Activated B cell treated with CpG ODN at 0.5 μM for 24 hours (primary cell): ENCODE measurements around the gene SPRYD3. TPM values are rescaled to one million over a fixed set of nuclear protein-coding genes. Genes with fewer than 3 reads are reported as not detected.
"Not testable (repeated sequence)": the region's sequence is repeated elsewhere in the genome, so short reads cannot be mapped to it uniquely, and the experiment has no call there.

Experiments
- ATAC-seq: fragments of 200-7000 bp; cut with Tn5 transposase; one replicate; pipeline ENCODE4 v1.10.0; 2021; ENCODE audit warnings: low read depth, mild to moderate bottlenecking, moderate library complexity
- CTCF ChIA-PET: fragments of 350-600 bp; sonication (Branson Sonifier 250); formaldehyde crosslinking; loops from one replicate; lab custom pipeline; 2021; ENCODE audit warnings: antibody characterized with exemption; lab: Charles Lee
- POLR2A ChIA-PET: fragments of 350-600 bp; sonication (Branson Sonifier 250); formaldehyde crosslinking; loops from one replicate; lab custom pipeline; 2021; ENCODE audit warnings: antibody characterized with exemption; lab: Charles Lee
- DNase-seq: peaks from one replicate; pipeline ENCODE4 v3.0.0; 2022
- H3K27ac Mint-ChIP-seq: one replicate; pipeline ENCODE4 v1.8.0; 2020; ENCODE audit warnings: mixed read lengths
- H3K27me3 Mint-ChIP-seq: one replicate; pipeline ENCODE4 v1.8.0; 2021; ENCODE audit warnings: mixed read lengths
- H3K36me3 Mint-ChIP-seq: one replicate; pipeline ENCODE4 v1.8.0; 2021; ENCODE audit warnings: low read depth, mixed read lengths
- H3K4me1 Mint-ChIP-seq: one replicate; pipeline ENCODE4 v1.8.0; 2021; ENCODE audit warnings: mixed read lengths
- H3K4me3 Mint-ChIP-seq: one replicate; pipeline ENCODE4 v1.8.0; 2020; ENCODE audit warnings: mild to moderate bottlenecking, mixed read lengths
- H3K9me3 Mint-ChIP-seq: one replicate; pipeline ENCODE4 v1.8.0; 2020; ENCODE audit warnings: mixed read lengths
- intact Hi-C: fragments of 100-400 bp; cut with micrococcal nuclease; formaldehyde crosslinking; loops from one replicate; pipeline ENCODE4 v1.15.1; 2024
- total RNA-seq: library from RNA; stranded (reverse); gene quantifications from 2 replicates; pipeline ENCODE4 v1.2.3, GENCODE V29; 2022
- TF ChIP-seq, protein P1 (sequence below): fragments of 200-600 bp; IDR thresholded peaks from one replicate; pipeline ENCODE4 v1.8.0; 2022; ENCODE audit warnings: antibody characterized with exemption, mild to moderate bottlenecking

Gene SPRYD3
- total RNA-seq, 1 donor from 2014 or later: 33.9 TPM

- TF ChIP-seq, protein P1, sequence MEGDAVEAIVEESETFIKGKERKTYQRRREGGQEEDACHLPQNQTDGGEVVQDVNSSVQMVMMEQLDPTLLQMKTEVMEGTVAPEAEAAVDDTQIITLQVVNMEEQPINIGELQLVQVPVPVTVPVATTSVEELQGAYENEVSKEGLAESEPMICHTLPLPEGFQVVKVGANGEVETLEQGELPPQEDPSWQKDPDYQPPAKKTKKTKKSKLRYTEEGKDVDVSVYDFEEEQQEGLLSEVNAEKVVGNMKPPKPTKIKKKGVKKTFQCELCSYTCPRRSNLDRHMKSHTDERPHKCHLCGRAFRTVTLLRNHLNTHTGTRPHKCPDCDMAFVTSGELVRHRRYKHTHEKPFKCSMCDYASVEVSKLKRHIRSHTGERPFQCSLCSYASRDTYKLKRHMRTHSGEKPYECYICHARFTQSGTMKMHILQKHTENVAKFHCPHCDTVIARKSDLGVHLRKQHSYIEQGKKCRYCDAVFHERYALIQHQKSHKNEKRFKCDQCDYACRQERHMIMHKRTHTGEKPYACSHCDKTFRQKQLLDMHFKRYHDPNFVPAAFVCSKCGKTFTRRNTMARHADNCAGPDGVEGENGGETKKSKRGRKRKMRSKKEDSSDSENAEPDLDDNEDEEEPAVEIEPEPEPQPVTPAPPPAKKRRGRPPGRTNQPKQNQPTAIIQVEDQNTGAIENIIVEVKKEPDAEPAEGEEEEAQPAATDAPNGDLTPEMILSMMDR: no peak
- no peak overlapping the region for H3K4me3 Mint-ChIP-seq
- no peak overlapping the region for H3K27ac Mint-ChIP-seq
- ChIA-PET CTCF (no interaction called here), POLR2A (interaction anchor here (0.6 kb wide), 1 partner anchor 9 kb away, joined by 4 read pairs; no protein-coding TSS in a partner anchor)
- no peaks in the 10 kb centered on the region for H3K9me3 Mint-ChIP-seq
- no peaks in the 10 kb centered on the region for H3K27me3 Mint-ChIP-seq
- no peaks in the 10 kb centered on the region for H3K4me1 Mint-ChIP-seq
- ATAC-seq: no peak
- peaks cover 76% of the 10 kb centered on the region for H3K36me3 Mint-ChIP-seq
- DNase-seq: no peak
- intact Hi-C loops: no loop called here
Measured at GRCh38 chr12:53031616-53032015, 47.6 kb downstream of the SPRYD3 start.

DNA sequence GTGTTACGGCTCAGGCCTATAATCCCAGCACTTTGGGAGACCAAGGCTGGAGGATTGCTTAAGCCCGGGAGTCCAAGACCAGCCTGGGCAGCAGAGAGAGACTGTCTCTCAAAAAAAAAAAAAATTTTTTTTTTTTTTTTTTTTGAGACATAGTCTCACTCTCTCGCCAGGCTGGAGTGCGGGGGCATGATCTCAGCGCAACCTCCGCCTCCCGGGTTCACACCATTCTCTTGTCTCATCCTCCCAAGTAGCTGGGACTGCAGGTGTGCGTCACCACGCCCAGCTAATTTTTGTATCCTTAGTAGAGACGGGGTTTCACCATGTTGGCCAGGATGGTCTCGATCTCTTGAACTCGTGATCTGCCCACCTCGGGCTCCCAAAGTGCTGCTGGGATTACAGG, 52.2 kb downstream of the SPRYD3 start:
- DNase-seq, H3K27me3 Mint-ChIP-seq, intact Hi-C loops, H3K9me3 Mint-ChIP-seq, H3K4me1 Mint-ChIP-seq, ATAC-seq, H3K4me3 Mint-ChIP-seq, CTCF ChIA-PET, H3K27ac Mint-ChIP-seq: not testable (repeated sequence)
- POLR2A ChIA-PET: interaction anchor here (0.6 kb wide), 1 partner anchor 46 kb away, joined by 10 read pairs; no protein-coding TSS in a partner anchor
- peaks cover 82% of the 10 kb centered on the region for H3K36me3 Mint-ChIP-seq

- H3K27ac Mint-ChIP-seq: no peak overlapping the region
- H3K4me1 Mint-ChIP-seq: no peaks in the 10 kb centered on the region
- peaks cover 81% of the 10 kb centered on the region for H3K36me3 Mint-ChIP-seq
- intact Hi-C loops: no loop called here
- DNase-seq (no peak), ATAC-seq (no peak)
- ChIA-PET CTCF (no interaction called here), POLR2A (interaction anchor here (0.6 kb wide), 1 partner anchor 30 kb away, joined by 3 read pairs; no protein-coding TSS in a partner anchor)
- no peaks in the 10 kb centered on the region for H3K27me3 Mint-ChIP-seq
- no peaks in the 10 kb centered on the region for H3K9me3 Mint-ChIP-seq
- TF ChIP-seq, protein P1: no peak
- no peak overlapping the region for H3K4me3 Mint-ChIP-seq
Measured at GRCh38 chr12:53025250-53025649, 53.9 kb downstream of the SPRYD3 start.

- peaks cover 64% of the 10 kb centered on the region for H3K36me3 Mint-ChIP-seq
- ATAC-seq (no peak), DNase-seq (no peak)
- intact Hi-C loops: no loop called here
- TF ChIP-seq, protein P1: no peak
- ChIA-PET POLR2A (no interaction called here), CTCF (interaction anchor here (0.6 kb wide), 1 partner anchor 602 kb away, joined by 4 read pairs; no protein-coding TSS in a partner anchor)
- H3K27me3 Mint-ChIP-seq: no peaks in the 10 kb centered on the region
- H3K27ac Mint-ChIP-seq: no peak overlapping the region
- H3K9me3 Mint-ChIP-seq: no peaks in the 10 kb centered on the region
- H3K4me1 Mint-ChIP-seq: peaks cover 32% of the 10 kb centered on the region
- H3K4me3 Mint-ChIP-seq: no peak overlapping the region
Measured at GRCh38 chr12:53014709-53015108, 64.5 kb downstream of the SPRYD3 start.

Other genes starting within 250 kb of the SPRYD3 start
- gene KRT79, start 245.1 kb downstream of the SPRYD3 start, total RNA-seq: not detected in 2 replicates
- gene KRT78, start 230.4 kb downstream of the SPRYD3 start, total RNA-seq: not detected in 2 replicates
- 0.33 and 0.34 TPM in 2 replicates for gene KRT8, start 174.3 kb downstream of the SPRYD3 start, total RNA-seq
- gene KRT18, start 130.3 kb downstream of the SPRYD3 start, total RNA-seq: 3.9 and 4.7 TPM in 2 replicates
- 726 and 733 TPM in 2 replicates for gene EIF4B, start 72.9 kb downstream of the SPRYD3 start, total RNA-seq
- gene TNS2, start 29.3 kb downstream of the SPRYD3 start, total RNA-seq: 0.29 and 1.5 TPM in 2 replicates
- not detected in 2 replicates for gene IGFBP6, start 18.3 kb upstream of the SPRYD3 start, total RNA-seq
- not detected in 2 replicates for gene SOAT2, start 24.1 kb upstream of the SPRYD3 start, total RNA-seq
- 64.4 and 67.2 TPM in 2 replicates for gene ZNF740, start 101.3 kb upstream of the SPRYD3 start, total RNA-seq
- gene CSAD, start 101.5 kb upstream of the SPRYD3 start, total RNA-seq: 25.7 and 34.6 TPM in 2 replicates
- gene ITGB7, start 127.9 kb upstream of the SPRYD3 start, total RNA-seq: 137 and 139 TPM in 2 replicates
- 5.5 and 7.5 TPM in 2 replicates for gene RARG, start 152.8 kb upstream of the SPRYD3 start, total RNA-seq
- 6.2 and 8.2 TPM in 2 replicates for gene ESPL1, start 188.9 kb upstream of the SPRYD3 start, total RNA-seq
- gene PFDN5, start 216.2 kb upstream of the SPRYD3 start, total RNA-seq: 486 and 578 TPM in 2 replicates
- gene MYG1, start 220.3 kb upstream of the SPRYD3 start, total RNA-seq: 59.1 and 65.3 TPM in 2 replicates
- 57.3 and 72.1 TPM in 2 replicates for gene AAAS, start 242.2 kb upstream of the SPRYD3 start, total RNA-seq